ENCODE data around the gene TSPAN10. TPM values are rescaled to one million over a fixed set of nuclear protein-coding genes. Genes with fewer than 3 reads are reported as not detected.
A peak's percentile ranks its signal among the peaks of the same experiment; 100 is the strongest.

The TSPAN10 gene
- total and polyA plus RNA-seq, 9 of the 15 experiments (the other 6 are each of a cell fraction or from before 2014, with no cell fraction given): 0.05 to 0.31 (median 0.13) TPM; not detected in 1

- TF ChIP-seq TFE3 (CRISPR knock-in tag; IDR thresholded peaks at IDR 0.05): no peak
- TF ChIP-seq EHMT2 (IDR thresholded peaks at IDR 0.05): no peak
- no peak for TF ChIP-seq ZC3H11A (IDR thresholded peaks at IDR 0.05; ENCODE audit: low read depth, low read length)
- no peak for TF ChIP-seq ARNT (IDR thresholded peaks at IDR 0.05)
- TF ChIP-seq ZNF347 (CRISPR knock-in tag; IDR thresholded peaks at IDR 0.05; ENCODE audit: low read depth): no peak
- TF ChIP-seq MCM7 (IDR thresholded peaks at IDR 0.05): no peak
- TF ChIP-seq GABPB2 (CRISPR knock-in tag; conservative IDR thresholded peaks at IDR 0.05): no peak
- no peak for TF ChIP-seq HEY1 (CRISPR knock-in tag; IDR thresholded peaks at IDR 0.05; ENCODE audit: borderline replicate concordance)
- TF ChIP-seq ATF6 (CRISPR knock-in tag; IDR thresholded peaks at IDR 0.05): 0 out of 2 replicates have a peak, but pooled peaks have one; percentile 35
- no peak for TF ChIP-seq MXI1 (IDR thresholded peaks at IDR 0.05; ENCODE audit: low read depth, low read length)
- peak; percentile 86 for TF ChIP-seq THAP12 (CRISPR knock-in tag; IDR thresholded peaks at IDR 0.05)
- no peak for TF ChIP-seq ZMIZ1 (IDR thresholded peaks at IDR 0.05; ENCODE audit: low read depth in 2 of 2, low read length in 2 of 2)
- no peak for TF ChIP-seq DNMT1 (IDR thresholded peaks at IDR 0.05)
- TF ChIP-seq SIN3B (IDR thresholded peaks at IDR 0.05; ENCODE audit: low read depth): peak; percentile 77
- TF ChIP-seq ZNF586 (CRISPR knock-in tag; conservative IDR thresholded peaks at IDR 0.05): no peak
- peak in 1 of 2 experiments; percentile 49; a peak in 1 of 4 replicates for TF ChIP-seq TRIM24 (IDR thresholded peaks at IDR 0.05)
- no peak for TF ChIP-seq ZNF41 (CRISPR knock-in tag; conservative IDR thresholded peaks at IDR 0.05)
- TF ChIP-seq KDM5B (IDR thresholded peaks at IDR 0.05; ENCODE audit: insufficient replicate concordance, low read depth, low read length): peak; percentile 65
- no peak; the same call in 1 of the 2 replicates for TF ChIP-seq NCOA6 (IDR thresholded peaks at IDR 0.05)
Observed at GRCh38 chr17:81683584-81684441, 46.8 kb downstream of the TSPAN10 start, which contains the start of the genes ARL16 and HGS (continued).
